PC-9 (cell line): ENCODE data around the gene CYP4V2. TPM values are rescaled to one million over a fixed set of nuclear protein-coding genes. Genes with fewer than 3 reads are reported as not detected.

Source experiments
- BruUV-seq: library from RNA; stranded (reverse); fragments of 400-500 nt; replicated peaks from 2 replicates; lab custom pipeline; 2021; lab: Mats Ljungman, UMichigan
- CTCF ChIA-PET: fragments of 300-600 bp; sonication (Branson Sonifier 250); formaldehyde crosslinking; loops from one replicate; lab custom pipeline; 2022; ENCODE audit warnings: antibody characterized with exemption; lab: Charles Lee
- POLR2A ChIA-PET: fragments of 300-600 bp; sonication (Branson Sonifier 250); formaldehyde crosslinking; loops from one replicate; lab custom pipeline; 2022; ENCODE audit warnings: antibody characterized with exemption; ENCODE audit not compliant: unreplicated experiment; lab: Charles Lee
- DNase-seq, 2 experiments: peaks; one replicate each; pipeline versions ENCODE4 v3.0.0 to v3.0.0-alpha.2; 2015 to 2022; ENCODE audit warnings: mixed read lengths in 1 of 2
- H2AFZ ChIP-seq: fragments of 200-600 bp; sonication (generic); 2 replicates; pipeline ENCODE4 v1.8.1; 2017; ENCODE audit warnings: antibody characterized with exemption
- H3F3A ChIP-seq: fragments of 200-600 bp; sonication (generic); 2 replicates; pipeline ENCODE4 v1.8.1; 2017; ENCODE audit warnings: antibody characterized with exemption, mild to moderate bottlenecking, low read depth; ENCODE audit not compliant: insufficient read depth
- H3K27ac ChIP-seq: fragments of 200-600 bp; sonication (generic); 2 replicates; pipeline ENCODE4 v1.6.1; 2016; ENCODE audit warnings: mixed run types
- H3K27me3 ChIP-seq: fragments of 200-600 bp; sonication (generic); 2 replicates; pipeline ENCODE4 v1.6.1; 2016; ENCODE audit warnings: low read depth, mixed run types; ENCODE audit not compliant: insufficient read depth
- H3K36me3 ChIP-seq: fragments of 200-600 bp; sonication (generic); 2 replicates; pipeline ENCODE4 v1.6.1; 2016; ENCODE audit warnings: low read depth, mixed run types
- H3K4me1 ChIP-seq: fragments of 200-600 bp; sonication (generic); replicated peaks from 2 replicates; pipeline ENCODE4 v1.6.1; 2016; ENCODE audit warnings: mixed run types; ENCODE audit not compliant: insufficient read depth
- H3K4me2 ChIP-seq: fragments of 200-600 bp; sonication (generic); 2 replicates; pipeline ENCODE4 v1.6.1; 2017; ENCODE audit warnings: mixed run types
- H3K4me3 ChIP-seq: fragments of 200-600 bp; sonication (generic); 2 replicates; pipeline ENCODE4 v1.6.1; 2016; ENCODE audit warnings: mixed run types
- H3K79me2 ChIP-seq: fragments of 200-600 bp; sonication (generic); 2 replicates; pipeline ENCODE4 v1.6.1; 2017; ENCODE audit warnings: low read depth, mixed run types
- H3K9me2 ChIP-seq: fragments of 200-600 bp; sonication (generic); 2 replicates; pipeline ENCODE4 v1.8.1; 2017; ENCODE audit warnings: mild to moderate bottlenecking; ENCODE audit not compliant: insufficient read depth
- H3K9me3 ChIP-seq: fragments of 200-600 bp; sonication (generic); 2 replicates; pipeline ENCODE4 v1.8.1; 2016; ENCODE audit warnings: low read depth; ENCODE audit not compliant: insufficient read depth
- H4K20me1 ChIP-seq: fragments of 200-600 bp; sonication (generic); 2 replicates; pipeline ENCODE4 v1.8.1; 2017; ENCODE audit not compliant: insufficient read depth
- CTCF ChIP-seq: fragments of 200-600 bp; sonication (generic); conservative IDR thresholded peaks from 2 replicates; pipeline ENCODE4 v1.6.1; 2017; ENCODE audit warnings: mixed run types, antibody characterized with exemption, mild to moderate bottlenecking, moderate library complexity
- EZH2 ChIP-seq: fragments of 200-600 bp; sonication (generic); IDR thresholded peaks from 2 replicates; pipeline ENCODE4 v1.8.0; 2017; ENCODE audit warnings: antibody characterized with exemption, low read depth
- intact Hi-C: fragments of 100-400 bp; cut with micrococcal nuclease; formaldehyde crosslinking; loops from one replicate; pipeline ENCODE4 v1.10.0; 2022; ENCODE audit not compliant: unreplicated experiment
- total RNA-seq: library from RNA; stranded (reverse); gene quantifications from 2 replicates; pipeline ENCODE4 v1.2.3, GENCODE V29; 2021

CYP4V2 gene
- total RNA-seq, 1 experiment from 2014 or later: 12.5 TPM

GRCh38 chr4:186234367-186234766 is 43.0 kb downstream of the CYP4V2 start:
- BruUV-seq: no TSS peak
- intact Hi-C loops: no loop called here
- DNase-seq: no peak

GRCh38 chr4:186236126-186236525 is 44.8 kb downstream of the CYP4V2 start:
- H3K79me2 ChIP-seq: no peaks in the 10 kb centered on the region
- CTCF ChIA-PET: no interaction called here
- intact Hi-C loops: no loop called here
- no TSS peak for BruUV-seq
- H3K9me3 ChIP-seq: no peaks in the 10 kb centered on the region
- H3K4me1 ChIP-seq: no peaks in the 10 kb centered on the region
- H3K36me3 ChIP-seq: no peaks in the 10 kb centered on the region
- H2AFZ ChIP-seq: no peak overlapping the region
- H3K27me3 ChIP-seq: no peaks in the 10 kb centered on the region
- TF ChIP-seq EZH2 (no peak), CTCF (no peak)
- H4K20me1 ChIP-seq: no peaks in the 10 kb centered on the region
- H3K4me3 ChIP-seq: no peak overlapping the region
- DNase-seq: no peak
- no peak overlapping the region for H3K27ac ChIP-seq
- H3K9me2 ChIP-seq: no peaks in the 10 kb centered on the region
- POLR2A ChIA-PET: no interaction called here
- H3F3A ChIP-seq: no peaks in the 10 kb centered on the region
- H3K4me2 ChIP-seq: no peak overlapping the region

More at GRCh38 chr4:186234367-186234766, 43.0 kb downstream of the CYP4V2 start:
- Histone ChIP-seq H3K9me3 (no peaks in the 10 kb centered on the region), H3K4me2 (no peak overlapping the region), H3K79me2 (no peaks in the 10 kb centered on the region), H3K27me3 (no peaks in the 10 kb centered on the region), H3F3A (no peaks in the 10 kb centered on the region), H3K9me2 (no peaks in the 10 kb centered on the region), H2AFZ (no peak overlapping the region), H3K4me1 (no peaks in the 10 kb centered on the region), H4K20me1 (no peaks in the 10 kb centered on the region), H3K4me3 (no peak overlapping the region), H3K36me3 (no peaks in the 10 kb centered on the region), H3K27ac (no peak overlapping the region)
- ChIA-PET POLR2A (no interaction called here), CTCF (no interaction called here)
- TF ChIP-seq CTCF (no peak), EZH2 (no peak)

- Histone ChIP-seq H3F3A (no peaks in the 10 kb centered on the region), H3K27me3 (0 out of 2 replicates have a peak, but pooled peaks cover 4% of the 10 kb centered on the region), H3K36me3 (no peaks in the 10 kb centered on the region), H3K79me2 (no peaks in the 10 kb centered on the region), H3K4me2 (no peak overlapping the region), H3K4me3 (no peak overlapping the region), H2AFZ (no peak overlapping the region), H3K27ac (no peak overlapping the region), H3K9me3 (no peaks in the 10 kb centered on the region), H4K20me1 (no peaks in the 10 kb centered on the region), H3K9me2 (no peaks in the 10 kb centered on the region), H3K4me1 (no peaks in the 10 kb centered on the region)
- TF ChIP-seq EZH2 (no peak), CTCF (no peak)
- ChIA-PET POLR2A (no interaction called here), CTCF (no interaction called here)
- intact Hi-C loops: no loop called here
- BruUV-seq: no TSS peak
- no peak for DNase-seq
These were observed 49.1 kb downstream of the CYP4V2 start for GRCh38 chr4:186240452-186240847.
